UCSD-AML1 (cell line): Measurements from ENCODE around the gene DST.

Experiments
- DNase-seq: peaks from one replicate; lab custom pipeline; 2025; ENCODE audit not compliant: unreplicated experiment; lab: John Stamatoyannopoulos, UW

The DST gene

GRCh38 chr6:56445818-56446217 is 196.9 kb downstream of the DST start:
- DNase-seq = no peak

- DNase-seq = no peak
Observed at GRCh38 chr6:56444855-56445254, 197.8 kb downstream of the DST start.

- no peak for DNase-seq
Observed at GRCh38 chr6:56440551-56440981, 202.1 kb downstream of the DST start.

GRCh38 chr6:56437171-56437900 is 205.4 kb downstream of the DST start:
- DNase-seq = no peak

- no peak for DNase-seq
Observed at GRCh38 chr6:56435754-56436153, 206.9 kb downstream of the DST start.

- no peak for DNase-seq
Observed at GRCh38 chr6:56435326-56435725, 207.4 kb downstream of the DST start.

- DNase-seq = no peak
Observed at GRCh38 chr6:56434606-56435005, 208.1 kb downstream of the DST start.

GRCh38 chr6:56433119-56433518 is 209.6 kb downstream of the DST start:
- no peak for DNase-seq

GRCh38 chr6:56432194-56432593 is 210.5 kb downstream of the DST start:
- DNase-seq = no peak

- no peak for DNase-seq
Observed at GRCh38 chr6:56430629-56431600, 211.8 kb downstream of the DST start.

- no peak for DNase-seq
Observed at GRCh38 chr6:56424542-56425083, 218.1 kb downstream of the DST start.

GRCh38 chr6:56424064-56424463 is 218.6 kb downstream of the DST start:
- DNase-seq = no peak

- no peak for DNase-seq
Observed at GRCh38 chr6:56420296-56420695, 222.4 kb downstream of the DST start.

GRCh38 chr6:56419191-56419590 is 223.5 kb downstream of the DST start:
- no peak for DNase-seq

GRCh38 chr6:56417823-56418222 is 224.9 kb downstream of the DST start:
- no peak for DNase-seq

GRCh38 chr6:56416247-56416646 is 226.4 kb downstream of the DST start:
- no peak for DNase-seq

- no peak for DNase-seq
Observed at GRCh38 chr6:56408976-56409375, 233.7 kb downstream of the DST start.
